GM18505 (cell line): Measurements from ENCODE around the gene RASSF10.

Experiments
- ATAC-seq: cut with Tn5 transposase; IDR thresholded peaks from one replicate; pipeline ENCODE4 v1.9.1; 2021; ENCODE audit not compliant: unreplicated experiment
- POLR2A ChIP-seq: IDR thresholded peaks from 4 replicates; pipeline ENCODE4 v1.6.1; 2011; ENCODE audit warnings: borderline replicate concordance; ENCODE audit not compliant: insufficient read depth, insufficient read length; ENCODE audit errors: extremely low read depth

The RASSF10 gene

GRCh38 chr11:13045734-13046133, 36.6 kb downstream of the RASSF10 start:
- no peak for TF ChIP-seq POLR2A

DNA sequence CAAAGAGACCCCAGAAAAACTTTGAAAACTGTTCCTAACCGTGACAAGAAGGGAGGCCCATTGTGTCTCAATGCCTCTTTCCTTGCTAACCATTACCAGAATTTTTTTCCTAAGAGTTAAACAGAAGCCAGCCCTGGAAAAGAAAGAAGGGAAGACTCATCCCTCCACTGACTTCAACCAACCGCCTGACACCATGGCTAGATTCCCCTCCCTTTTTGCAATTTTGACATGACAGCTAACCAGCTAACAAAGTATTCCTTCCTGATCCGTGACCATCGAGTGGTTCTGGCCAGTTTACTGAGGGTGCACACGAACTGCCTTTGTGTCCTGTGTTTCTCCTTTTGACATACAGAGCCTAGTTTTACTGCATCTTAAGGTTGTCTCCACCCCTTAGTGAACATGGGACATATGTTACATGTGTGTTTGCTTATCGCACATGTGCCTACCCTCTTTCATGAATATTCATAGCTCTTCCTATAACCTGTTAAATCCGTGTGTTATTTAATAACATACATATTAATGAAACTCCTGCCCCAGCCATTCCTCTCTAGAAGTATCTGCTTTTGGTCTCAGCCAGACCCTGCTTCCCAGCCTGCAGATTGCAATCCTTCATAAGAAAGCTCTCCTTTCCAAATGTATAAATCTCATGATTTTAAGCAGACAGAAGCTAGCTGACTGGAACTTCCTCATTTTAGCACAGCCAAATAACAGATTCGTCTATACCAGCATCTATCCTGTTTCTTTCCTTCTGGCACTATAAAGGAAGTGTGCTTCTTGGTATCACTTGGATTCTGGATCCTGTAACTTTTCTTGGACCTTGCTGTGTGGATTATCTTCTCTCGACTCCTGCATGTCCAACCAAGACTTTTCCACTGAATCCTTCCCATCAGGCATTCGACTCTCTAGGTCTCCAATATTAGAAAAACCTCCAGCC, 37.8 kb downstream of the RASSF10 start:
- no peak for TF ChIP-seq POLR2A

More at GRCh38 chr11:13045734-13046133, 36.6 kb downstream of the RASSF10 start:
- ATAC-seq: no peak

DNA sequence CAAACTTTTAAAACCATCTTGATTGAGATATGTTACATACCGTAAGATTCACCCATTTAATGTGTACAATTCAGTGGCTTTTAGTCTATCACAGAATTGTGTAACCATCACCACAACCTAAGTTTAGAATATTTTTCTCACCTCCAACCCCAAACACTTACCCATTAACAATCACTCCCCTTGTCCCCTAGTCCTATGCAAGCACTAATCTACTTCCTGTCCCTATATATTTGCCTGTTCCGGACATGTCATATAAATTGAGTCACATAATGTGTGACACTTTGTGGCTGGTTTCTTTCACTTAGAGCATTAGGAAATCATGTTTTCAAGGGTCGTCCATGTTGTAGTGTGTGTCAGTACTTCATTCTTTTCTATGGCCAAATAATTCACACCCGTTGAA, 38.8 kb downstream of the RASSF10 start:
- TF ChIP-seq POLR2A: no peak
- ATAC-seq: no peak

More for the DNA sequence above, 37.8 kb downstream of the RASSF10 start:
- ATAC-seq: no peak

DNA sequence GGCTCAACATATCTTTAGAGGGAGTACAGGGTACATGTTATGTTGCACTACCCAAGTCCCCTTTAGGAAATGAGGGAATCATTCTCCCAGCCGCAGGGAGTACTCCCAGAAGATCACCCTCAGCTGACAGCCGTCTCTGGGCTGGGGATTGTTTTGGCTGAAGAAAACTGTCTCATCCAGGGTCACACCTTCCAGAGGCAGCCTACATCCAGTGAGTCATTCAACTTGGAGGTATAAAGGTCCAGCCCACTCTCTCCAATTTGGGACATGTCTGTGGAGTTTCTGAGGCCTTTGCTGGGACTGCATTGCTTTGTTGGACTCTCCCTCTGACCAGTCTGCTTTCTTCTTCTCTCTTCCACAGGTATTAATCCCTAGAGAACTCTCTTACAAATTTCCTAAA, 42.1 kb downstream of the RASSF10 start:
- ATAC-seq: no peak

GRCh38 chr11:13052130-13052571, 43.0 kb downstream of the RASSF10 start:
- TF ChIP-seq POLR2A: no peak
- no peak for ATAC-seq

More for the DNA sequence above, 42.1 kb downstream of the RASSF10 start:
- TF ChIP-seq POLR2A: no peak

DNA sequence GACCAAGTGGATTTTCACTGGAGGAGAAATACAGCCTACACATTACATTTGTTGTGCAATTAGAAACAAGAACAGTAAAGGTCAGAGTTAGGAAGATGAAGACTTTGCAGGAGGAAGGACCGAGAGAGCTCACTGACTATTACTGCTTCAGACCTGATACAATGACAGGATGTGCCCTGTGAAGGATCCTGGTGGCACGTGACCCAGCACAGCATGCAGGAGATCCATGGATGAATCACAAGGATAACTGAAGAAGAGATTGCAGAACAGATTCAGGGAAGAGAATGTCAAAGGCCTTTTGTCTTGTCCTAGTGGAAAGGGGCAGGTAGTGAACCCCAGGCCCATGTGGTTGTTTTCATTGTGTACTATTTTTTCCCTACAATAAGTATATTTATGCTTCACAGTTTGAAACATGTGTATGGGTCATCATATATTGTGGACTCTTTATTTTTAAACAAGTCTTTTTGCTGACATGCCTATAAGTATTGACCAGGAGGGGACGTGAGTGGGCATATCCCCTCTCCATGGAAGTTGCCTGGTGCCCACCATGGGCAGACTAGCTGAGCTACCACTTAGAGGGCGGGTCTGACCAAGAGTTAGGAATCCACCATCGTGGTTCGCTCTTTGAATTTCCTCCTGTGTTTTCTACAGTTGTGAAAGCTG, 44.3 kb downstream of the RASSF10 start:
- no peak for ATAC-seq
- TF ChIP-seq POLR2A: no peak

- ATAC-seq: no peak
- no peak for TF ChIP-seq POLR2A
Observed at GRCh38 chr11:13054278-13054677, 45.2 kb downstream of the RASSF10 start.

- ATAC-seq: no peak
- no peak for TF ChIP-seq POLR2A
Observed at GRCh38 chr11:13055200-13055599, 46.1 kb downstream of the RASSF10 start.

DNA sequence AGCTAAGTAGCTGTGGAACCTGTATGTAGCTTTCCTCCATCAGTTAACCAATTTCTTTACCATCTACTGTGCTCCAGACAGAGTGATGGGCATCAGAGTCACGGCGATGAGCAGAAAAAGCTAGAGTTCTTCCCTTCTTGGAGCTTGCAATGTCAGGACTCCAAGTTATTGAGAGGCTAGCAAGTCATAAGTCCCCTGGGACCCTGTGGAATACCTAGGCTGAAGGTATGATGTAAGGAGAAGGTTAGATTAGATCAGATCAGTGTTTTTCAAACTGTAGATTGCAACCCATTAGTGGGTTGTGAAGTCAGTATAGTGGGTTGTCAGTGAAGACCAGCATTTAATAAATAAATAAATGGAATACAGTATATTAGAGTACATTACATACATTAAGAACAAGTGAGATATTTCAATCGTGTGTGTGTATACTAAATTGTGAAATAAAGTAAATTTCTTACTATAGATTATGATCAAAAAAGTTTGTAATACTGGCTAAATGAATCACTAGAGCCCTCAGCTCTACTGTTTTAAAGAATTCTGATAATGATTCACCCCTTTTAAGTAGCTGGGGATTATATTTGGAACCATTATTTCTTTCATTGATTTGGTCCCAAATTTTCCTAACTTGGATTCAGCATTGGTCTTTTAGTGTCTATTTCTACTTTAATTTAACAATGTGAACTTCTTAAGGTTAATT, 52.3 kb downstream of the RASSF10 start:
- no peak for TF ChIP-seq POLR2A
- no peak for ATAC-seq
